ENCODE data around the gene OCEL1.
A peak's percentile ranks its signal among the peaks of the same experiment; 100 is the strongest.

OCEL1 gene

DNA sequence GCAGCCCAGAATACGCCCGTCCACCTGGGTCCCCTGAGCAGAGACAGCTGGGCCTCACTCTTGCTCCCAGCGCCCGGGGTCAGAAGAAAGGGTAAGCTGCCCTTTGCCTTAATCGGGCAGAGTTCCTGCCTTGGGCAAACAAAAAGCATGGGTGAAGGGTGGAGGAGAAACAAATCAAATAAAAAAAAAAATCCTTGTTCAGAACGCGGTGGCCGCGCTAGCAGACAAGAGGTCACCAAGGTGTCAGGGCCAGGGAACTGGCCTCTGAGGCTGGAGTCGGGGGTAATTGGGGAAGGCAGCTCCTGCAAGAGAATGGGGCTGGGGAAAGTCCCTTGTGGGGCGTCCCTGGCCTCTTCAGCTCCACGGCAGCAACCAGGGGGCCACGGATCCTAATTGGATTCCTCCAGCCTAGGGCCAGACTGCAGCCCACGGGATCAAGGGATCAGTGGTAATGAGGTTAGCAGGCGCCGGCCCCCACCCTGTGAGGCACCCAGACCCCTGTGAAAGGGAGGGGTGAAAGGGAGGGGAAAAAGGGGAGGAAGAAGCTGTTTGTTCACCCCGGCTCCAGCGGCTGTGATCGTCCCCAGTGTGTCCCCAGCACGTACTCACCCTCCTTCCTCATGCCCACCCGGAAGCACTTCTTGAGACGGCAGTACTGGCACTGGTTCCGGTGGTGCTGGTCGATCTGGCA, 14.2 kb downstream of the OCEL1 start:
- Mint-ChIP-seq H3K27ac (no peak overlapping the region), H3K36me3 (ENCODE audit: low read depth) (no peaks in the 10 kb centered on the region), H3K4me1 (ENCODE audit: low read depth) (no peaks in the 10 kb centered on the region), H3K4me3 (no peak overlapping the region), H3K27me3 (ENCODE audit: low read depth) (peaks cover 5% of the 10 kb centered on the region), H3K9me3 (no peaks in the 10 kb centered on the region)
- no peak for DNase-seq (ENCODE audit: low spot score)

DNA sequence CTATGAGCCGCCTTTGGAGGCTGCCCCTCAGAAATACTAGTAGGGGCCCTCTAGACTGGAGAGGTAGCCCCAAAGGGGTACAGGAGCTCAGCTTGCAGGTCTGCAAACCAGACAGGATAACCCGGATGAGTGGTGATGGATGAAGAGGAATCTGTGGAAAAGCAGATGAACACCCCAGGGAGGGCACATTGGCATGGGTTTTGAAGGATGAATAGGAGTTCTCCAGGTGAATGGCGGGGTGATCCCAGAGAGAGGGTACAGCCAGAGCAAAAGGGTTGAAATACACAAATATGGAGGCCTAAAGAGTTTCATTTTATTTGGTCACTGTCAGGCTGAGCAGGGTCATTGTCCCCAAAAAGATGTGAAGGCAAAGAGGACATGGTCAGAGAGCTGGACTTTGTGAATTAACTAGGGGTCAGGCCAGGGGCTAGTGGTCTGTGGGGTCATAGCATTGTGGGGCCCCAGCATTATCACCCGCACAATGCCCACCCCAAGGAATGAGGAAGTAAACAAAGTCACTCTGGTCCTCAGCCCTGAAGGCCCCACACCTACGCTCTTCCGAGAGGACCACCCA, 14.9 kb downstream of the OCEL1 start:
- no peaks in the 10 kb centered on the region for H3K36me3 Mint-ChIP-seq (ENCODE audit: low read depth)
- no peaks in the 10 kb centered on the region for H3K4me1 Mint-ChIP-seq (ENCODE audit: low read depth)
- peaks cover 5% of the 10 kb centered on the region for H3K27me3 Mint-ChIP-seq (ENCODE audit: low read depth)
- H3K9me3 Mint-ChIP-seq, result no peaks in the 10 kb centered on the region
- no peak overlapping the region for H3K4me3 Mint-ChIP-seq
- DNase-seq (ENCODE audit: low spot score), result no peak
- H3K27ac Mint-ChIP-seq, result no peak overlapping the region

- Mint-ChIP-seq H3K9me3 (no peaks in the 10 kb centered on the region), H3K27me3 (ENCODE audit: low read depth) (peaks cover 16% of the 10 kb centered on the region), H3K36me3 (ENCODE audit: low read depth) (no peaks in the 10 kb centered on the region), H3K4me3 (no peak overlapping the region), H3K27ac (no peak overlapping the region), H3K4me1 (ENCODE audit: low read depth) (peaks cover 7% of the 10 kb centered on the region)
- no peak for DNase-seq (ENCODE audit: low spot score)
Measured at GRCh38 chr19:17242431-17243208, 16.6 kb downstream of the OCEL1 start.

DNA sequence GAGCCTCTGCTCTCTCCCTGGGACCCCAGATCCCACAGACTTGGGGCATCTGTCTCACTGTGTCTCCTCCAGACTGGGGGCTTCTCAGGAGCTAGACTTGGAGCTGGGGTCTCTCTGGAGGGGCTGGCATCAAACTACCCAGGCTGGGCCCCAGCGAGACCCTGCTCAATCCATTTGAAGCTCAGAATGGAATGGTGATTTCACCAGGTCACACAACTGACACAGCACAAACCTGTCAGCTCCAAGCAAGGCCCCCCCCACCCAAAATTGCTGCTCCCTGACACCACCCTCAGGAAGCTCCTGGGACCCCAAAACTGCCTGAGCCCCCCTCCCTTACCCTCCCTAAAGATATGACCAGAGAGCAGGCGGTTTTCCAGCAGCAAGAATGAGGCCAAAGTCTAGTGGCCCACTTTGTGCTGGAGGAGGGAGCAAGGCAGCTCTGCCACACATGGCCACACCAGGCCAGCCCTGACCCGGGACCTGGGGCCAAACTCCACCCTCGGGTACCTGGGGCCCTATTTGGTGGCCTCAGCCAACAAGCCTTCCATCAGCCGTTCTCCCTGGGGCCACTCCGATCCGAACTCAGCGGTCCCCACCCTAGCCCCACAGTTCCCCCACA, 17.3 kb downstream of the OCEL1 start:
- no peaks in the 10 kb centered on the region for H3K9me3 Mint-ChIP-seq
- H3K4me3 Mint-ChIP-seq, result peak overlapping the region; percentile 18
- H3K27me3 Mint-ChIP-seq (ENCODE audit: low read depth), result peaks cover 16% of the 10 kb centered on the region
- H3K27ac Mint-ChIP-seq, result no peak overlapping the region
- no peaks in the 10 kb centered on the region for H3K36me3 Mint-ChIP-seq (ENCODE audit: low read depth)
- no peak for DNase-seq (ENCODE audit: low spot score)
- H3K4me1 Mint-ChIP-seq (ENCODE audit: low read depth), result peaks cover 7% of the 10 kb centered on the region

GRCh38 chr19:17243830-17244617, 18.0 kb downstream of the OCEL1 start:
- H3K27ac Mint-ChIP-seq, result no peak overlapping the region
- DNase-seq (ENCODE audit: low spot score), result no peak
- peak overlapping the region; percentile 54 for H3K4me3 Mint-ChIP-seq

DNA sequence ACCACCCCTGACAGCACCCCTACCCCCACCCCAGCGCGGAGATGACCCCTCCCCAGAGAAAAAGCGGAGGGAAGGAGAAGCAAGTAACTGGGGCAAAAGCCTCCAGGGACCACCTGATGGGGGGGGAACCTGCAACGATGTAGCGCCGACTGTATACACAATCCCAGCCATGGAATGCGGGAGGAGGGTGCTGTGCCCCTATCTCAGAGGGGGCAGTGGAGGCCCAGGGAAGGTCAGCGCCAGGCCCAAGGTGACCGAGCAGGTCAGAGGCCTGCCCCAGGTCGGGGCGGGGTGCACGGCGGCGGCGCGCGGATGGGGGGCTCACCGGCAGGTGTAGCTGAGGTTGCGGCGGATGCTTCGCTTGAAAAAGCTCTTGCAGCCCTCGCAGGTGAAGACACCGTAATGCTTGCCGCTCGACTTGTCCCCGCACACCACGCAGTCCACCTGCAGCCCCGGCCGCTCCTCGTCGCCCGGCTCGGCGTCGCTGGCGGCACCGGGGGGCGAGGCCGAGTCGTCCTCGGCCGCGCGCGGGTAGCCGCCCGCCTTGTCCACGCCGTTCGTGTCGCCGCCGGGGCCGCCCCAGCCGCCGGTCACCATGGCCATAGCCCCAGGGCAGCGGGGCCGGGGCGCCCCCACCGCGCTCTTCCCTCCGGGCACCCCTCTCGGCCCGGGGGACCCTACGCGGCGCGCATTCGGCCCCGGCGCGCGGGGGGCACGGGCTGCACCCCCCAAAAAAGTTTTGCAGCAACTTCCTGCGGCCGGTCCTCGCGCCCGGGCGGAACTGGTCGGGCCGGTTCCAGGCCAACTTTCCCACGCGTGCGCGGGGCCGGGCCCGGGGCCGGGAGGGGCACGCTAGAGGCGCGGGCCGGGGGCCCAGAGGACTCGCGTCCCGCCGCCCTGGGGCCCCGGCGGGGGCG, 18.9 kb downstream of the OCEL1 start:
- no peak overlapping the region for H3K27ac Mint-ChIP-seq
- no peak for DNase-seq (ENCODE audit: low spot score)
- H3K36me3 Mint-ChIP-seq (ENCODE audit: low read depth), result no peaks in the 10 kb centered on the region
- peak overlapping the region; percentile 54 for H3K4me3 Mint-ChIP-seq
- H3K4me1 Mint-ChIP-seq (ENCODE audit: low read depth), result peaks cover 7% of the 10 kb centered on the region
- H3K9me3 Mint-ChIP-seq, result no peaks in the 10 kb centered on the region
- peaks cover 16% of the 10 kb centered on the region for H3K27me3 Mint-ChIP-seq (ENCODE audit: low read depth)

More at GRCh38 chr19:17243830-17244617, 18.0 kb downstream of the OCEL1 start:
- Mint-ChIP-seq H3K4me1 (ENCODE audit: low read depth) (peaks cover 7% of the 10 kb centered on the region), H3K9me3 (no peaks in the 10 kb centered on the region), H3K36me3 (ENCODE audit: low read depth) (no peaks in the 10 kb centered on the region), H3K27me3 (ENCODE audit: low read depth) (peaks cover 16% of the 10 kb centered on the region)

- no peaks in the 10 kb centered on the region for H3K9me3 Mint-ChIP-seq
- H3K4me3 Mint-ChIP-seq, result peak within 1 kb of the TSS; percentile 90
- H3K4me1 Mint-ChIP-seq (ENCODE audit: low read depth), result peaks cover 7% of the 10 kb centered on the region
- H3K27ac Mint-ChIP-seq, result peak within 1 kb of the TSS; percentile 78
- no peaks in the 10 kb centered on the region for H3K36me3 Mint-ChIP-seq (ENCODE audit: low read depth)
- DNase-seq (ENCODE audit: low spot score), result no peak
- H3K27me3 Mint-ChIP-seq (ENCODE audit: low read depth), result peaks cover 16% of the 10 kb centered on the region
Measured at GRCh38 chr19:17245535-17245984, 19.5 kb downstream of the OCEL1 start, which contains the start of gene NR2F6. Gene NR2F6, minus strand, starts transcription at chr19:17245919. Its CDS starts 699 bp downstream, at chr19:17245220.

GRCh38 chr19:17246681-17247425, 20.8 kb downstream of the OCEL1 start:
- Mint-ChIP-seq H3K9me3 (no peaks in the 10 kb centered on the region), H3K4me1 (ENCODE audit: low read depth) (peaks cover 7% of the 10 kb centered on the region), H3K27ac (no peak overlapping the region), H3K4me3 (peak overlapping the region; percentile 90), H3K36me3 (ENCODE audit: low read depth) (no peaks in the 10 kb centered on the region), H3K27me3 (ENCODE audit: low read depth) (peaks cover 16% of the 10 kb centered on the region)
- DNase-seq (ENCODE audit: low spot score), result no peak

- H3K27ac Mint-ChIP-seq, result no peak overlapping the region
Measured at GRCh38 chr19:17248011-17248776, 22.2 kb downstream of the OCEL1 start.

GRCh38 chr19:17249887-17250548, 24.0 kb downstream of the OCEL1 start:
- peaks cover 11% of the 10 kb centered on the region for H3K27me3 Mint-ChIP-seq (ENCODE audit: low read depth)
- H3K27ac Mint-ChIP-seq, result no peak overlapping the region
- DNase-seq (ENCODE audit: low spot score), result no peak
- no peaks in the 10 kb centered on the region for H3K36me3 Mint-ChIP-seq (ENCODE audit: low read depth)
- peaks cover 7% of the 10 kb centered on the region for H3K4me1 Mint-ChIP-seq (ENCODE audit: low read depth)
- H3K4me3 Mint-ChIP-seq, result no peak overlapping the region
- no peaks in the 10 kb centered on the region for H3K9me3 Mint-ChIP-seq

More at GRCh38 chr19:17248011-17248776, 22.2 kb downstream of the OCEL1 start:
- Mint-ChIP-seq H3K4me3 (no peak overlapping the region), H3K36me3 (ENCODE audit: low read depth) (no peaks in the 10 kb centered on the region), H3K4me1 (ENCODE audit: low read depth) (peaks cover 7% of the 10 kb centered on the region), H3K27me3 (ENCODE audit: low read depth) (peaks cover 14% of the 10 kb centered on the region), H3K9me3 (no peaks in the 10 kb centered on the region)
- DNase-seq (ENCODE audit: low spot score), result no peak

DNA sequence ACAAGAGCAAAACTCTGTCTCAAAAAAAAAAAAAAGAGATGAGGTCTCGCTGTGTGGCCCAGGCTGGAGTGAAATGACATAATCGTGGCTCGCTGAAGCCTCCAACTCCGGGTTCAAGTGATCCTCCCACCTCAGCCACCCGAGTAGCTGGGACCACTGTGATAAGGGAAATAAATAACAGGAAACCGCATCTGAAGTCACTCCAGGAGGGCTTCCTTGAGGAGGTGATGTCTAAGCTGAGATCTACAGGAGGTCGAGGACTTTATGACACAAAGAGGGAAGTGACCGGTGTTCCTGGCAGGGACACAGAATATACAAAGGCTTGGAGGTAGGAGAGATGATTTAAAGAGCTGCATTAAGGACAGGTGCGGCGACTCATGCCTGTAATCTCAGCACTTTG, 28.6 kb downstream of the OCEL1 start:
- H3K27me3 Mint-ChIP-seq (ENCODE audit: low read depth), result no peaks in the 10 kb centered on the region
- no peaks in the 10 kb centered on the region for H3K9me3 Mint-ChIP-seq
- no peak for DNase-seq (ENCODE audit: low spot score)
- no peak overlapping the region for H3K27ac Mint-ChIP-seq
- no peak overlapping the region for H3K4me3 Mint-ChIP-seq
- H3K4me1 Mint-ChIP-seq (ENCODE audit: low read depth), result no peaks in the 10 kb centered on the region
- no peaks in the 10 kb centered on the region for H3K36me3 Mint-ChIP-seq (ENCODE audit: low read depth)

Data from T-helper 2 cell treated with Interferon-gamma antibody and Interleukin-4, amounts not matched to agents 5 μg/mL and 100 μg/mL, for 36 hours (primary cell).